ENCODE results near the gene CHN1.

- TF ChIP-seq, protein P1, sequence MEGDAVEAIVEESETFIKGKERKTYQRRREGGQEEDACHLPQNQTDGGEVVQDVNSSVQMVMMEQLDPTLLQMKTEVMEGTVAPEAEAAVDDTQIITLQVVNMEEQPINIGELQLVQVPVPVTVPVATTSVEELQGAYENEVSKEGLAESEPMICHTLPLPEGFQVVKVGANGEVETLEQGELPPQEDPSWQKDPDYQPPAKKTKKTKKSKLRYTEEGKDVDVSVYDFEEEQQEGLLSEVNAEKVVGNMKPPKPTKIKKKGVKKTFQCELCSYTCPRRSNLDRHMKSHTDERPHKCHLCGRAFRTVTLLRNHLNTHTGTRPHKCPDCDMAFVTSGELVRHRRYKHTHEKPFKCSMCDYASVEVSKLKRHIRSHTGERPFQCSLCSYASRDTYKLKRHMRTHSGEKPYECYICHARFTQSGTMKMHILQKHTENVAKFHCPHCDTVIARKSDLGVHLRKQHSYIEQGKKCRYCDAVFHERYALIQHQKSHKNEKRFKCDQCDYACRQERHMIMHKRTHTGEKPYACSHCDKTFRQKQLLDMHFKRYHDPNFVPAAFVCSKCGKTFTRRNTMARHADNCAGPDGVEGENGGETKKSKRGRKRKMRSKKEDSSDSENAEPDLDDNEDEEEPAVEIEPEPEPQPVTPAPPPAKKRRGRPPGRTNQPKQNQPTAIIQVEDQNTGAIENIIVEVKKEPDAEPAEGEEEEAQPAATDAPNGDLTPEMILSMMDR (IDR thresholded peaks at IDR 0.05): no peak
- no peak for TF ChIP-seq POLR2A (IDR thresholded peaks at IDR 0.05)
These were observed 213.4 kb downstream of the CHN1 start for GRCh38 chr2:174791746-174792280.

All from esophagus squamous epithelium (tissue), 4 donors.